Gastrocnemius medialis (tissue), 4 donors: ENCODE results near the gene RAB5A. TPM values are rescaled to one million over a fixed set of nuclear protein-coding genes. Genes with fewer than 3 reads are reported as not detected.
"Not testable (repeated sequence)": the region's sequence is repeated elsewhere in the genome, so short reads cannot be mapped to it uniquely, and the experiment has no call there.

Source experiments
- ATAC-seq, 2 donors: fragments of 150-250 bp; one replicate each; pipeline ENCODE4 v1.9.1; 2016
- DNase-seq, 2 donors: peaks; one replicate each; pipeline ENCODE4 v3.0.0-alpha.2; 2019
- H3K27ac ChIP-seq, 4 donors: fragments of 200-600 bp; sonication (generic); 1 replicate in 1 of 4; 2 replicates in 3 of 4; pipeline ENCODE4 v1.5.1; 2016 to 2018; ENCODE audit warnings: mild to moderate bottlenecking in 2 of 4, moderate library complexity in 1 of 4
- H3K27me3 ChIP-seq, 3 donors: fragments of 200-600 bp; sonication (generic) in 2 of 3; 1 replicate in 1 of 3; 2 replicates in 2 of 3; pipeline versions ENCODE4 v1.5.1 to v1.6.0; 2016 to 2019; ENCODE audit warnings: mild to moderate bottlenecking in 1 of 3, moderate library complexity in 1 of 3
- H3K36me3 ChIP-seq, 2 donors: fragments of 200-600 bp; sonication (generic) in 1 of 2; one replicate each; pipeline ENCODE4 v1.5.1; 2017 to 2018
- H3K4me1 ChIP-seq, 2 donors: fragments of 200-600 bp; sonication (generic) in 1 of 2; one replicate each; pipeline ENCODE4 v1.5.1; 2016 to 2017; ENCODE audit warnings: mild to moderate bottlenecking in 2 of 2
- H3K4me3 ChIP-seq, 4 donors: fragments of 200-600 bp; sonication (generic) in 3 of 4; 1 replicate in 1 of 4; 2 replicates in 3 of 4; pipeline ENCODE4 v1.5.1; 2016 to 2019; ENCODE audit warnings: mild to moderate bottlenecking in 2 of 4
- H3K9me3 ChIP-seq, 3 donors: fragments of 200-600 bp; sonication (generic) in 2 of 3; 1 replicate in 1 of 3; 2 replicates in 2 of 3; pipeline ENCODE4 v1.5.1; 2016 to 2019
- CTCF ChIP-seq, 5 experiments: fragments of 450-650 bp in 3 of 5; fragments of 200-600 bp in 2 of 5; sonication (generic) in 2 of 5; IDR thresholded peaks in 4 of 5; conservative IDR thresholded peaks in 1 of 5; 1 replicate in 4 of 5; 2 replicates in 1 of 5; pipeline ENCODE4 v1.5.1; 2016 to 2019; ENCODE audit warnings: antibody characterized with exemption in 5 of 5, mild to moderate bottlenecking in 3 of 5, moderate library complexity in 3 of 5
- POLR2A ChIP-seq, 2 donors: fragments of 450-650 bp; IDR thresholded peaks; one replicate each; pipeline ENCODE4 v1.6.1; 2017; ENCODE audit warnings: antibody characterized with exemption in 2 of 2, mild to moderate bottlenecking in 2 of 2, moderate library complexity in 2 of 2
- in situ Hi-C, 4 donors: fragments of 200-750 bp; cut with MboI; loops; one replicate each; pipeline versions ENCODE4 v1.15.0 to v1.8.0; 2017; ENCODE audit warnings: low sequenced_read_pairs in 4 of 4
- intact Hi-C: fragments of 100-400 bp; cut with DNase I; formaldehyde crosslinking; loops from one replicate; pipeline ENCODE4 v1.15.1; 2023; ENCODE audit warnings: low total_unique reads
- total RNA-seq, 4 donors: library from RNA; depleted of rRNA; stranded (reverse); fragments of >200 nt; gene quantifications; one replicate each; pipeline versions ENCODE4 v1.1.0 to v1.2.3, GENCODE V29; 2016

Gene RAB5A
- total RNA-seq, 4 donors from 2014 or later, result 30.9 to 43.7 (median 35.5) TPM

GRCh38 chr3:20022954-20023622 is 76.2 kb downstream of the RAB5A start:
- Histone ChIP-seq H3K9me3 (no peaks in the 10 kb centered on the region), H3K36me3 (no peaks in the 10 kb centered on the region), H3K4me1 (peaks cover 0 to 4% of the 10 kb centered on the region in 2 donors), H3K4me3 (no peak overlapping the region), H3K27ac (peak overlapping the region in 3 of 4 donors; percentile 10 to 56 (median 41)), H3K27me3 (no peaks in the 10 kb centered on the region)
- DNase-seq (no peak), ATAC-seq (no peak)
- in situ Hi-C loops, result no loop called here
- no peak for TF ChIP-seq POLR2A (IDR thresholded peaks at IDR 0.05)
- no peak for TF ChIP-seq CTCF (IDR thresholded peaks at IDR 0.05 in 4 of 5, conservative IDR thresholded peaks at IDR 0.05 in 1 of 5)
- intact Hi-C loops, result no loop called here

- Histone ChIP-seq H3K27me3 (no peaks in the 10 kb centered on the region), H3K36me3 (no peaks in the 10 kb centered on the region), H3K4me1 (peaks cover 0 to 4% of the 10 kb centered on the region in 2 donors), H3K9me3 (no peaks in the 10 kb centered on the region), H3K27ac (peak overlapping the region in 3 of 4 donors; percentile 28 to 64 (median 56)), H3K4me3 (no peak overlapping the region)
- TF ChIP-seq POLR2A (IDR thresholded peaks at IDR 0.05) (no peak), CTCF (IDR thresholded peaks at IDR 0.05 in 4 of 5, conservative IDR thresholded peaks at IDR 0.05 in 1 of 5) (no peak)
- intact Hi-C loops, result no loop called here
- in situ Hi-C loops, result no loop called here
- ATAC-seq (peak; percentile 33 to 65), DNase-seq (peak in 1 of 2 donors; percentile 11)
Measured at GRCh38 chr3:20023623-20024405, 76.9 kb downstream of the RAB5A start.

DNA sequence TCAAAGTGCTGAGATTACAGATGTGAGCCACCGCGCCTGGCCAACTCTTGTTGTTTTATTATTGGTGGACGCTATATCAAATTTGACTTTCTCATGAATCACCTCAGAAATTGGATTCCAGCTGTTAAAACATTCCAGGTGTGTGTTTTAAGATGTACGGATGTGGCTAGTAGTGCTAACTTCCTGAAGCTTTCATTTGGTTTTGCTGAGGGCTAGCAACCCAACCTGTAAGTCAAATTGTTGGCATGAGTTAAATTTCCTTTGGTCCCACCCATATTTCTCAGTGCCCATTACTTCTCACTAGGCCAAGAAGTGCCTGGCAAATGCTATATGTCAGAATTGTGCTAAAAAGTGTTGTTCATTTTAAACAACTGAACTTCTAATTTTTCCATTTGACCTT is 80.2 kb downstream of the RAB5A start:
- Histone ChIP-seq H3K27ac (no peak overlapping the region), H3K36me3 (no peaks in the 10 kb centered on the region), H3K4me3 (no peak overlapping the region), H3K9me3 (no peaks in the 10 kb centered on the region), H3K4me1 (peaks cover 0 to 4% of the 10 kb centered on the region in 2 donors), H3K27me3 (no peaks in the 10 kb centered on the region)
- intact Hi-C loops, result no loop called here
- TF ChIP-seq CTCF (IDR thresholded peaks at IDR 0.05 in 4 of 5, conservative IDR thresholded peaks at IDR 0.05 in 1 of 5) (no peak), POLR2A (IDR thresholded peaks at IDR 0.05) (no peak)
- in situ Hi-C loops, result no loop called here
- DNase-seq (no peak), ATAC-seq (no peak)

DNA sequence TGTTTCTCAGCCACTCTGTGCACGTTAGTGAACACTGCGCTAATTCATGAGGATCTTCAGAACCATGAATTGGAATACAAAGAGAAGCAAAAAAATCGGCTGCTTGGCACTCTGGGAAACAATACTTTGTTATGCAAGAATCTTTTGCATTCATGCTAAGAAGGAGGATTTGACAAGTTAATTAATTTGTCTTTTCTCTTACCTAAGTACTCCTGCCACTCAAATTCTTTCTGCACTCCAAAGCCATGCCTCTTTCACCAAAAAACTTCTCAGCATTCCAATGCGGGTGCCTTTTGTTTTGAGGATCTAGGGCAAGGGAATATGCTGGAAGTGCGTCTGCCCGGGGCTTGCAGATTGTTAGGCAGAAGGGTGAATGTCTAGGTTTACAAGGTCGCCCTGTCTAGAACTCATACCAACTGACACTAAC is 82.0 kb downstream of the RAB5A start:
- in situ Hi-C loops, result no loop called here

DNA sequence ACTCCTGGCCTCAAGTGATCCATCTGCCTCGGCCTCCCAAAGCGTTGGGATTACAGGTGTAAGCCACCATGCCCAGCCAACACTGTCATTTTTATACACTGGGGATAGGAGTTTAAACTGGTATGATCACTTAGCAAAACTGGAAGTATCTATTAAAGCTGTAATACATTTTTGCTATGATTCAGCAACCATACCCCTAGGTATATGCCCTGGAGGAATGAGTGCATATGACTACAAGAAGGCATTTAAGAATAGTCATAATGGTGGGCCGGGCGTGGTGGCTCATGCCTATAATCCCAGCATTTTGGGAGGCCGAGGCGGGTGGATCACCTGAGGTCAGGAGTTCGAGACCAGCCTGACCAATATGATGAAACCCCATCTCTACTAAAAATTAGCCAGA is 85.0 kb downstream of the RAB5A start:
- H3K27me3 ChIP-seq, H3K27ac ChIP-seq, H3K4me1 ChIP-seq, H3K36me3 ChIP-seq, intact Hi-C loops, ATAC-seq, H3K4me3 ChIP-seq, DNase-seq, H3K9me3 ChIP-seq: not testable (repeated sequence)
- in situ Hi-C loops, result loop anchor here in 2 of 4 donors (10.0 kb wide), 2 partner anchors 87 to 153 kb away; partner anchors contain the start of genes RAB5A (in 2 of the 2) and SGO1 (in 1 of the 2)

More for the DNA sequence above, 82.0 kb downstream of the RAB5A start:
- Histone ChIP-seq H3K9me3 (no peaks in the 10 kb centered on the region), H3K27ac (no peak overlapping the region), H3K27me3 (no peaks in the 10 kb centered on the region), H3K36me3 (no peaks in the 10 kb centered on the region), H3K4me1 (no peaks in the 10 kb centered on the region), H3K4me3 (no peak overlapping the region)
- DNase-seq (no peak), ATAC-seq (no peak)
- TF ChIP-seq POLR2A (IDR thresholded peaks at IDR 0.05), result no peak
- TF ChIP-seq CTCF (IDR thresholded peaks at IDR 0.05 in 4 of 5, conservative IDR thresholded peaks at IDR 0.05 in 1 of 5), result no peak
- intact Hi-C loops, result no loop called here
